HL-60/S4 (cell line): ENCODE measurements around the gene SELENOS.

Experiments
- in situ Hi-C: fragments of 300-500 bp; cut with MboI; formaldehyde crosslinking; loops from 2 replicates; pipeline ENCODE4 v1.14.3; 2022; ENCODE audit warnings: low sequenced_read_pairs

Gene SELENOS

DNA sequence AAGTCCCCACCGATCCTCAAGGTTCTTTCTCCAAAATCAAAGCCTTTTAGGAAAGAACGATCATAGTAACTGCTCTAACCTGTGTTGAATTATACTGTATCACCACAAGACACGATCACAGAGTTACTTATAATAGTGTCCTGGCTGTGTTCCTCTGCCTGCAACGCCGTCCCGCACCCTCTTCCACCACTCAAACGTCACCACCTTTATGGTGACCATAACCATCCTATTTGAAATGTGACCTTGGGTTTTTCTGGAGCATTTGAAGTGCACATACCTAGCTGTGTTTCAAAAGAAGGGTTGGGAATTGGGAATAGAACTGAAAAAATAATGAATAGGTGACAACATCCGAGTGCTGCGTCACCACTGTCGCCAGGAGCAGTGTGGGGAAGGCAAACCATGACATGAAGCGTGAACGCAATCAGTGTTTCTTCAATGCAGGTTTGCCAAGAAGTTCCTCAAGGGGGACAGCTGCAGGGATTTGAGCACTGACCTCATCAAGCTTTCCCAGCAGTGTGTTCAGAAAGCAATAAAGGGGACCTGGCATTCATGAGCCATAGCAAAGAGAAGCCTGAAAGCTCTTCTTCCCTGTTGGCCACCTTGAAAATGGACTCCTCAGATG lies 769 bp upstream of the SELENOS start:
- in situ Hi-C loops: no loop called here

GRCh38 chr15:101276501-101277037 lies 716 bp downstream of the SELENOS start:
- in situ Hi-C loops: no loop called here

- in situ Hi-C loops: no loop called here
Measured at GRCh38 chr15:101275018-101275417, 2.3 kb downstream of the SELENOS start.

GRCh38 chr15:101273534-101273933 lies 3.8 kb downstream of the SELENOS start:
- in situ Hi-C loops: loop anchor here (25.0 kb wide), 3 partner anchors 361 to 936 kb away; partner anchors contain the start of genes ADAMTS17 and LRRK1

GRCh38 chr15:101272584-101272983 lies 4.7 kb downstream of the SELENOS start:
- in situ Hi-C loops: loop anchor here (25.0 kb wide), 3 partner anchors 360 to 935 kb away; partner anchors contain the start of genes ADAMTS17 and LRRK1

DNA sequence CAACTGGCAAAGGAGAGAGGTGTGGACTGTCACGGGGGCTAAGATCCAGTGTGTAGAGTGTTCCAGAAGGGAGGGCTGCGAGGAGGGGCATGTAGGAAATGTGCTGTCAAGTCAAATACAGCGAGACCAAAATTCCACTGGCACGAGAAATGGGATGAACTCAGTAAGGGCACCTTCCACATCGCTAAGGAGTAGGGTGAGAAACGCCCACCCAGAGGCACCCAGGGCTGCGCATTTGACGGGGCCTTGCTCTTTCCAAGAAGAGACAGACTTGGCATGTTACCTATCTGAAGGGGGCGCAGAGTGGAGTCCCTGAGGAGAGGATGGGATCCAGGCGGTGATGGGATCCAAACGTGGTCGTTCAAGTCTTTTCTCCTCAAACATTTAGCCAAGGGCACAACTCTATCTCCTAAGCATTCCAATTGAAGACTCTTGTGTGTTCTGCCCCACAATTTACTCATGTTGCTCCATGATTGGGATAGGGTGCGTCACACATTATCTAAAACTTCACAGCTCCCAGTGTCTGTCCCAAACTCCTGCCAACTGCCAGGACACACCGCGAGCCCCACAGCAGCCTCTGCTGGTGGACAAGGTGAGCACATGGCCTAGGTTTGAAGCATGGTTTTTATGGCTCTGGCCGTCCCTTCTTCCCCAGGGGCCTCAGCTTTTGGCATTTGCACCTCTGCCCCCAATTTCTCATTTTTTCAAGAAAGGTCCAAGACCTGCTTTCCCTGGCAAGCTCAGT lies 7.6 kb downstream of the SELENOS start:
- in situ Hi-C loops: loop anchor here (25.0 kb wide), 3 partner anchors 357 to 932 kb away; partner anchors contain the start of genes ADAMTS17 and LRRK1

DNA sequence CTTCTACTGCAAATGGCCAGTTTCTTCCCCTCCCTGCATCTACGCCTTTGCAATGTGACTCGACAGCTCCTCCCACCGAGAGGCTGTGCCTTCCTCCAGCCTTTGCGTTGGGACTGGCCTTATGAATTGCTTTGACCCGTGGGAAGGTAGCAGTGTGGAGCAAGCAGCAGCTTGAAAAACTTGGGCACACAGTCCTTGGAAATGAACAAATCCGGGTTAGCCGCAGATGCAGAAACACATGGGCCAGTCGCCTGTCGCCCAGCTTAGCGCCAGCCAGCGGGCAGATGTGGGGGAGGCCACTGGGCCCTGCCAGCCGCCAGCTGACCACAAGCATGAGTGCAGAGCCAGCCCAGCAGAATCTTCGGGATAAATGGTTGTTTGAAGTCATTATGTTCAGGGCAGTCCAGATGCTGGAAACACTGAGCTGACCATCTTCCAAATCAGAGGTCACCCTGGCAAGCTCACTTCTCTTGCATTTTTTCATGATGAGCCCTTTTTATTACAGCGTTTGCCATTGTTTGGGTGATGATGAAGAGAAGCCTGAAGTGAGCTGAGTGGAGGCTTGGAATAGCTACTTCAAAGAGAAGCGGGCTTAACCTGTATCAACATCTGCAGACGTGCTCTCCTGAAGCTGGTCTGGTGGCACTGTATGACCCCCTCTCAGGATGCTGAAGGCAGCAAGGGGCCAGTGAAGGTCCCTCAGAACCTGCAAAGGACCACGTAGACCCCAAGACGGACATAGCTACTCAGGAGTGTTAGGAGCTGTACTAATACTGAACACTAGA lies 9.8 kb downstream of the SELENOS start:
- in situ Hi-C loops: loop anchor here (25.0 kb wide), 3 partner anchors 355 to 930 kb away; partner anchors contain the start of genes ADAMTS17 and LRRK1

GRCh38 chr15:101266787-101267186 lies 10.5 kb downstream of the SELENOS start:
- in situ Hi-C loops: loop anchor here (25.0 kb wide), 3 partner anchors 354 to 929 kb away; partner anchors contain the start of genes ADAMTS17 and LRRK1

DNA sequence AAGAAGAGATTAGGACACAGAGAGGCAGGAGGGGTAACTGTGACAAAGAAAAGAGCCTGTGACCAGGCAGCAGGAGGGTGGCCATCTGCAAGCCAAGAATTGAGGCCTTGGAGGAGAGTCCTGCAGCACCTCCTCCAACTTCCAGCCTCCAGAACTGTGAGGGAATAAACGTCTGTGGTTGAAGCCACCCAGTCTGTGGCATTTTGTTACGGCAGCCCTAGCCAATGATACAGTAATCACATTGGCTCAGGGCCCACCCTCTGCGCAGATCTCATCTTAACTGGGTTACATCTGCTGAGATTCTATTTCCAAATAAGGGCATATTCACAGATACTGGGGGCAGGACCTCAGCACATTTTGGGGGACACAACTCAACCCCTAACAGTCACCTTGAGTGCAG lies 11.3 kb downstream of the SELENOS start:
- in situ Hi-C loops: loop anchor here (25.0 kb wide), 3 partner anchors 354 to 929 kb away; partner anchors contain the start of genes ADAMTS17 and LRRK1

GRCh38 chr15:101264911-101265641 lies 12.2 kb downstream of the SELENOS start:
- in situ Hi-C loops: loop anchor here (25.0 kb wide), 3 partner anchors 353 to 928 kb away; partner anchors contain the start of genes ADAMTS17 and LRRK1

GRCh38 chr15:101264011-101264410 lies 13.3 kb downstream of the SELENOS start:
- in situ Hi-C loops: loop anchor here (25.0 kb wide), 3 partner anchors 352 to 927 kb away; partner anchors contain the start of genes ADAMTS17 and LRRK1

- in situ Hi-C loops: loop anchor here (25.0 kb wide), 3 partner anchors 350 to 925 kb away; partner anchors contain the start of genes ADAMTS17 and LRRK1
Measured at GRCh38 chr15:101262551-101262950, 14.7 kb downstream of the SELENOS start.

DNA sequence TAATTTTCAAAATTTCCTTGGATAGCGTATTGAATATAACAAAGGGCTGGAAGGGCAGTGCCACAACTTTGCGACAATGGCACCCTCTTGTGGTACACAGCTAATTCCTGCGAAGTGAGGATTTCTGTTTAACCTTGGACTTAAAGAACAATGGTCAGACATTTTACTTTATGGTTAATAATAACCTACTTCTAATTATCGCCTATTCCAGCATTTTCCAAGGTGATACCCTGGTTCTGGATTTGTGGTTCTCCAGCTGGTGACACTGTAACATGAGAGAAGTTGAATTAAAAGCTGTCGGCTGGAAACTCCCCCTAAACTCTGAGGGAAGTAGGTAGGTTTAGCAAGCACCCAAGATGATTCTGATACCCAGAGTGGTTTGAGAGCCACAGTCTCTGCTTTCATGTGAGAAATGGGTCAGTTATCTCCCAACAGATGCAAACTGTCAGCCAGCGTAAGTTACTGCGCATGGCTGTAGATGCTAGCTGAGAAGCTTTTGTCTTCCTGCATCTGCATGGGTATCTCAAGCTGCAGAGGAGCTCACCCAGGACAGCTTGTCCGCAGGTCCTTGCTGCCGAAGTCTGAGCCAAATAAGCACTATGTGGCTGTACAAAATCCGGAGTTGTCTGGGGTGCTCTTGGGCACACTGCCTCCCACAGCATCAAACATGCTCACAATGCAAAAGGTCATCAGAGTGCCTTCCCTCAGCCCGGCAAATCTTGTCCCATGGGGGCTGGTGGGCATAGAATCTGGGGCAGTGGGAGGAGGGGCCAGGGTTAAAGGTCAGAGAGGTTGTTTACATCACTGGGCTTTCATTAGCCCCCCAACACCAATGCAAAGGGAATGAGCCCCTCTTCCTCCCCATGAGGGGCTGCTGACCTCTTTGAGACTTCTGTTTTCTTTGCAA lies 18.8 kb downstream of the SELENOS start:
- in situ Hi-C loops: loop anchor here (5.0 to 25.0 kb wide), 5 partner anchors 164 to 921 kb away; partner anchors contain the start of genes ADAMTS17 and LRRK1

DNA sequence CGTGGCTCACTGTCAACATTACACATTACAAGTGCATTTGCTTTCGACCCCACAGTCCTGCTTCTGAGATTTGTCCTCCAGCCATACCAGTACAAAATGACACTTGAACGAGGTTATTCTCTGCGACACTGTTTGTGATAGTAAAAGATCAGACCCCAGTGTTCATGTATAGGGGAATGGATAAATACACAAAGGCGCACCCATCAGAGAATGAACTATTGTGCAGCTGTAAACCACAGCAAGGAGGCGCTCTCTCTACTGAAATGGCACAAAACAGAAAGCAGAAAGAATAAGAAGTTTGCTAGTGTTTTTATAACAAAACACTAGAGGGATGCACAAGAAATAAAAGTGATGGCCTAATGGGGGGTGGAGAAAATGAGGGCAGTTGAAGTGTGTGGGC lies 20.5 kb downstream of the SELENOS start:
- in situ Hi-C loops: loop anchor here (5.0 to 25.0 kb wide), 5 partner anchors 162 to 919 kb away; partner anchors contain the start of genes ADAMTS17 and LRRK1

- in situ Hi-C loops: loop anchor here (5.0 to 25.0 kb wide), 5 partner anchors 161 to 918 kb away; partner anchors contain the start of genes ADAMTS17 and LRRK1
Measured at GRCh38 chr15:101255615-101256241, 21.6 kb downstream of the SELENOS start.

DNA sequence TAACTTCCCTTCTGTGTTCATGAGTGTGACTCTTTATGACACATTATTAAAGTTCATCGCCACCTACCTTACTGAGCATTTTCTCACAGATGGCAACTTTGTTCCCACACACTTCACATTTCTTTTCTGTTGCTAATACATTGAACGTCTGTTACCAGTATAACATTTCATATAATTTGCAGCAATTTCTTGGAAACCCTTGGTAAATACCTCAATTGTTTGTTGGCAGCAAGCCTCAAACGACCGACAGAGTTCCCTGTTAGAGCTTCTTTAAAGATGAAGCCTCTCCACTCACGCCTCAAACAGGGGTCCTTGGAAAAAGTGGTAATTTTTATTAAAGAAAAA lies 22.3 kb downstream of the SELENOS start:
- in situ Hi-C loops: loop anchor here (5.0 to 25.0 kb wide), 5 partner anchors 160 to 918 kb away; partner anchors contain the start of genes ADAMTS17 and LRRK1

GRCh38 chr15:101254157-101255050 lies 22.9 kb downstream of the SELENOS start:
- in situ Hi-C loops: loop anchor here (5.0 to 25.0 kb wide), 5 partner anchors 160 to 917 kb away; partner anchors contain the start of genes ADAMTS17 and LRRK1
